H9 (cell line): ENCODE measurements around the gene FAHD2A. TPM values are rescaled to one million over a fixed set of nuclear protein-coding genes. Genes with fewer than 3 reads are reported as not detected.

Source experiments
- DNase-seq: peaks from one replicate; pipeline ENCODE4 v3.0.0-alpha.2; 2017
- H2AFZ ChIP-seq: one replicate; pipeline ENCODE4 v1.6.1; 2013; ENCODE audit warnings: mild to moderate bottlenecking, low read length, control low read depth, moderate library complexity
- H2AK5ac ChIP-seq: 2 replicates; pipeline ENCODE4 v1.6.1; 2013; ENCODE audit warnings: low read length, control low read depth, mixed read lengths; ENCODE audit not compliant: insufficient read length
- H2BK120ac ChIP-seq: one replicate; pipeline ENCODE4 v1.6.1; 2013; ENCODE audit warnings: low read depth, mild to moderate bottlenecking, low read length, control low read depth, inconsistent platforms; ENCODE audit not compliant: poor library complexity, severe bottlenecking
- H2BK12ac ChIP-seq: 2 replicates; pipeline ENCODE4 v1.6.1; 2013; ENCODE audit warnings: low read length, control low read depth, mixed read lengths, low read depth; ENCODE audit not compliant: insufficient read length
- H2BK15ac ChIP-seq: 2 replicates; pipeline ENCODE4 v1.6.1; 2013; ENCODE audit warnings: low read depth, low read length, control low read depth
- H2BK20ac ChIP-seq: one replicate; pipeline ENCODE4 v1.6.1; 2013; ENCODE audit warnings: low read depth, mild to moderate bottlenecking, low read length, control low read depth, inconsistent platforms; ENCODE audit not compliant: poor library complexity, severe bottlenecking
- H2BK5ac ChIP-seq: 2 replicates; pipeline ENCODE4 v1.6.1; 2013; ENCODE audit warnings: low read length, control low read depth, mixed read lengths; ENCODE audit not compliant: insufficient read length
- H3K14ac ChIP-seq: 2 replicates; pipeline ENCODE4 v1.6.1; 2013; ENCODE audit warnings: low read length, control low read depth; ENCODE audit not compliant: insufficient read depth
- H3K18ac ChIP-seq: 2 replicates; pipeline ENCODE4 v1.6.1; 2013; ENCODE audit warnings: low read depth, mild to moderate bottlenecking, mixed read lengths, low read length, control low read depth; ENCODE audit not compliant: insufficient read length
- H3K23ac ChIP-seq: 2 replicates; pipeline ENCODE4 v1.6.1; 2013; ENCODE audit warnings: low read length, control low read depth, mixed read lengths, low read depth; ENCODE audit not compliant: insufficient read length
- H3K23me2 ChIP-seq: 2 replicates; pipeline ENCODE4 v1.6.1; 2013; ENCODE audit warnings: low read depth, mild to moderate bottlenecking, mixed read lengths, low read length, control low read depth; ENCODE audit not compliant: insufficient read length, poor library complexity, severe bottlenecking
- H3K27ac ChIP-seq: 2 replicates; pipeline ENCODE4 v1.5.1; 2013; ENCODE audit warnings: low read length, control low read depth, mixed read lengths, low read depth; ENCODE audit not compliant: insufficient read length
- H3K27me3 ChIP-seq: 2 replicates; pipeline ENCODE4 v1.6.1; 2013; ENCODE audit warnings: low read length, control low read depth, inconsistent platforms; ENCODE audit not compliant: insufficient read depth
- H3K4ac ChIP-seq: 2 replicates; pipeline ENCODE4 v1.6.1; 2013; ENCODE audit warnings: low read depth, mild to moderate bottlenecking, control low read depth, inconsistent platforms, low read length, moderate library complexity
- H3K4me1 ChIP-seq: 2 replicates; pipeline ENCODE4 v1.6.1; 2013; ENCODE audit warnings: low read length, control low read depth, inconsistent platforms; ENCODE audit not compliant: insufficient read depth
- H3K4me2 ChIP-seq: 2 replicates; pipeline ENCODE4 v1.6.1; 2013; ENCODE audit warnings: low read length, control low read depth, mixed read lengths; ENCODE audit not compliant: insufficient read length, insufficient read depth
- H3K56ac ChIP-seq: 2 replicates; pipeline ENCODE4 v1.6.1; 2013; ENCODE audit warnings: low read depth, mild to moderate bottlenecking, mixed read lengths, low read length, control low read depth; ENCODE audit not compliant: insufficient read length
- H3K79me1 ChIP-seq: 2 replicates; pipeline ENCODE4 v1.6.1; 2013; ENCODE audit warnings: low read depth, mild to moderate bottlenecking, moderate library complexity, low read length, control low read depth, inconsistent platforms; ENCODE audit not compliant: insufficient read depth, poor library complexity, severe bottlenecking
- H3K79me2 ChIP-seq: 2 replicates; pipeline ENCODE4 v1.6.1; 2013; ENCODE audit warnings: low read length, control low read depth, inconsistent platforms; ENCODE audit not compliant: insufficient read depth
- H3K9ac ChIP-seq: 2 replicates; pipeline ENCODE4 v1.6.1; 2013; ENCODE audit warnings: low read length, control low read depth, mixed read lengths; ENCODE audit not compliant: insufficient read length; ENCODE audit errors: extremely low read depth
- H3K9me3 ChIP-seq: one replicate; pipeline ENCODE4 v1.6.1; 2013; ENCODE audit warnings: low read depth, low read length, inconsistent platforms; ENCODE audit not compliant: control insufficient read depth
- H3T11ph ChIP-seq: one replicate; pipeline ENCODE4 v1.6.1; 2013; ENCODE audit warnings: mild to moderate bottlenecking, low read length, control low read depth, inconsistent platforms
- H4K20me1 ChIP-seq: one replicate; pipeline ENCODE4 v1.6.1; 2013; ENCODE audit not compliant: control insufficient read depth, insufficient read length, insufficient read depth
- H4K5ac ChIP-seq: 2 replicates; pipeline ENCODE4 v1.6.1; 2013; ENCODE audit warnings: low read depth, mild to moderate bottlenecking, mixed read lengths, low read length, control low read depth; ENCODE audit not compliant: insufficient read length
- H4K8ac ChIP-seq: replicated peaks from 2 replicates; pipeline ENCODE4 v1.6.1; 2013; ENCODE audit warnings: low read length, control low read depth, mixed read lengths, low read depth; ENCODE audit not compliant: insufficient read length
- H4K91ac ChIP-seq: 2 replicates; pipeline ENCODE4 v1.6.1; 2013; ENCODE audit warnings: low read depth, mild to moderate bottlenecking, moderate library complexity, mixed read lengths, low read length, control low read depth; ENCODE audit not compliant: insufficient read length
- H3K27ac Mint-ChIP-seq, 3 experiments: 2 replicates in 2 of 3; 3 replicates in 1 of 3; pipeline ENCODE4 v1.8.0; 2020 to 2021; ENCODE audit warnings: mixed read lengths in 3 of 3, mild to moderate bottlenecking in 1 of 3, moderate library complexity in 1 of 3
- H3K27me3 Mint-ChIP-seq: 2 replicates; pipeline ENCODE4 v1.8.0; 2021; ENCODE audit warnings: low read depth, mild to moderate bottlenecking, moderate library complexity, mixed read lengths
- H3K36me3 Mint-ChIP-seq, 3 experiments: 2 replicates in 2 of 3; 3 replicates in 1 of 3; pipeline ENCODE4 v1.8.0; 2020 to 2021; ENCODE audit warnings: low read depth in 3 of 3, mixed read lengths in 3 of 3; ENCODE audit not compliant: insufficient read depth in 1 of 3
- H3K4me1 Mint-ChIP-seq, 2 experiments: 2 replicates each; pipeline ENCODE4 v1.8.0; 2020; ENCODE audit warnings: mixed read lengths in 2 of 2
- H3K4me3 Mint-ChIP-seq, 2 experiments: 2 replicates in 1 of 2; 3 replicates in 1 of 2; pipeline ENCODE4 v1.8.0; 2020 to 2021; ENCODE audit warnings: mild to moderate bottlenecking in 2 of 2, mixed read lengths in 2 of 2, moderate library complexity in 1 of 2
- H3K9me3 Mint-ChIP-seq, 2 experiments: 2 replicates in 1 of 2; 3 replicates in 1 of 2; pipeline ENCODE4 v1.8.0; 2020; ENCODE audit warnings: mild to moderate bottlenecking in 2 of 2, mixed read lengths in 2 of 2, moderate library complexity in 1 of 2
- WGBS: extraction: QIAGEN DNeasy Blood & Tissue Kit; methylation state at CpG from one replicate; pipeline ENCODE4 v1.1.7; 2013; ENCODE audit warnings: missing lambda C conversion rate, low lambda C conversion rate, mixed read lengths; ENCODE audit not compliant: insufficient read length; ENCODE audit errors: extremely low coverage; 5-methylcytosine and 5-hydroxymethylcytosine counted together
- total RNA-seq: library from RNA; stranded (reverse); gene quantifications from 2 replicates; pipeline ENCODE4 v1.2.1, GENCODE V29; 2021
- TF ChIP-seq, protein P1 (sequence below): fragments of 200-600 bp; sonication (generic); conservative IDR thresholded peaks from 3 replicates; pipeline ENCODE4 v1.8.0; 2021; ENCODE audit warnings: antibody characterized with exemption, mild to moderate bottlenecking

Gene FAHD2A
- total RNA-seq, 1 experiment from 2014 or later: 39.8 TPM

DNA sequence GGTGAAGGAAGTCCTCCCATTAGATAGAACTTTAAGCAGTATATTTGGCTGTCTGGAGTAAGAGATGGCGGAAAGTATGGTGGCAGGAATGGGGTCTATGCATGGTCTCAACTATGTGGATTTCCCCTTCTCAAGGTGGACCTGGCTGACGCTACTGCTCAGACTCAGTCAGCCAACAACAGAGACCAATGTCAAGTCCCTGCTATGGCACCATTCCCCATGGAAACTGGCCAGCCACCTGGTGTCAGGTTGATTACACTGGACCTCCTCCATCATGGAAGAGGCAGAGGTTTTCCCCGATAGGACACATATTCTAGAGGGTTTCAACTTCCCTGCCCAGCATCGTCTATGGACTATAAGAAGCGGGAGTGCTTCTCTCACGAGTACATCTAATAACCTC is 8.6 kb upstream of the FAHD2A start:
- Histone ChIP-seq H4K8ac (no peak overlapping the region), H3K79me1 (no peaks in the 10 kb centered on the region), H2AK5ac (no peak overlapping the region), H3K18ac (no peak overlapping the region), H2AFZ (no peak overlapping the region), H3K27ac (no peak overlapping the region), H3K4ac (no peak overlapping the region), H2BK12ac (no peak overlapping the region), H3K14ac (no peak overlapping the region), H3K56ac (no peak overlapping the region), H2BK120ac (no peak overlapping the region), H3K9me3 (no peaks in the 10 kb centered on the region), H3K4me2 (no peak overlapping the region), H4K5ac (no peak overlapping the region), H3K27me3 (no peaks in the 10 kb centered on the region), H2BK20ac (no peak overlapping the region), H3K79me2 (no peaks in the 10 kb centered on the region), H3K23ac (no peak overlapping the region), H3K9ac (no peak overlapping the region), H3K4me1 (no peaks in the 10 kb centered on the region; the same call in 1 of the 2 replicates), H4K91ac (no peak overlapping the region), H4K20me1 (no peaks in the 10 kb centered on the region), H3K23me2 (no peaks in the 10 kb centered on the region), H2BK5ac (no peak overlapping the region), H3T11ph (no peak overlapping the region), H2BK15ac (no peak overlapping the region)
- Mint-ChIP-seq H3K36me3 (no peaks in the 10 kb centered on the region), H3K9me3 (no peaks in the 10 kb centered on the region), H3K4me1 (peaks cover 6 to 7% of the 10 kb centered on the region in 2 experiments), H3K27ac (no peak overlapping the region), H3K27me3 (peaks cover 53% of the 10 kb centered on the region), H3K4me3 (no peak overlapping the region)
- no CpG with 5 or more reads among the region's 6 CpGs for WGBS
- TF ChIP-seq, protein P1, sequence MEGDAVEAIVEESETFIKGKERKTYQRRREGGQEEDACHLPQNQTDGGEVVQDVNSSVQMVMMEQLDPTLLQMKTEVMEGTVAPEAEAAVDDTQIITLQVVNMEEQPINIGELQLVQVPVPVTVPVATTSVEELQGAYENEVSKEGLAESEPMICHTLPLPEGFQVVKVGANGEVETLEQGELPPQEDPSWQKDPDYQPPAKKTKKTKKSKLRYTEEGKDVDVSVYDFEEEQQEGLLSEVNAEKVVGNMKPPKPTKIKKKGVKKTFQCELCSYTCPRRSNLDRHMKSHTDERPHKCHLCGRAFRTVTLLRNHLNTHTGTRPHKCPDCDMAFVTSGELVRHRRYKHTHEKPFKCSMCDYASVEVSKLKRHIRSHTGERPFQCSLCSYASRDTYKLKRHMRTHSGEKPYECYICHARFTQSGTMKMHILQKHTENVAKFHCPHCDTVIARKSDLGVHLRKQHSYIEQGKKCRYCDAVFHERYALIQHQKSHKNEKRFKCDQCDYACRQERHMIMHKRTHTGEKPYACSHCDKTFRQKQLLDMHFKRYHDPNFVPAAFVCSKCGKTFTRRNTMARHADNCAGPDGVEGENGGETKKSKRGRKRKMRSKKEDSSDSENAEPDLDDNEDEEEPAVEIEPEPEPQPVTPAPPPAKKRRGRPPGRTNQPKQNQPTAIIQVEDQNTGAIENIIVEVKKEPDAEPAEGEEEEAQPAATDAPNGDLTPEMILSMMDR: no peak
- DNase-seq: no peak
